Brain microvascular endothelial cell (primary cell): ENCODE data around the gene EIF4E3.

Source experiments
- DNase-seq: peaks from one replicate; pipeline ENCODE4 v3.0.0-alpha.2; 2020
- H3K27ac ChIP-seq: fragments of 250-450 bp; sonication (Bioruptor Pico); 2 replicates; pipeline ENCODE4 v1.5.1; 2020; ENCODE audit warnings: mild to moderate bottlenecking, moderate library complexity
- H3K27me3 ChIP-seq: fragments of 250-450 bp; sonication (Bioruptor Pico); replicated peaks from 2 replicates; pipeline ENCODE4 v1.5.1; 2020; ENCODE audit warnings: mild to moderate bottlenecking
- H3K36me3 ChIP-seq: fragments of 250-450 bp; sonication (Bioruptor Pico); replicated peaks from 2 replicates; pipeline ENCODE4 v1.5.1; 2020; ENCODE audit warnings: mild to moderate bottlenecking
- H3K4me3 ChIP-seq: 2 replicates; pipeline ENCODE4 v1.5.1; 2011; ENCODE audit warnings: low read depth, mild to moderate bottlenecking, control low read depth, low read length, moderate library complexity
- in situ Hi-C: cut with HindIII; loops from 2 replicates; pipeline ENCODE4 v1.10.0; 2017; ENCODE audit warnings: low sequenced_read_pairs, low pct_ligation_motif_present
- TF ChIP-seq, protein P1 (sequence below): IDR thresholded peaks from 2 replicates; pipeline ENCODE4 v1.5.1; 2011; ENCODE audit warnings: low read depth, mild to moderate bottlenecking, moderate library complexity, low read length, control low read depth, inconsistent platforms; ENCODE audit errors: missing control alignments

Gene EIF4E3

DNA sequence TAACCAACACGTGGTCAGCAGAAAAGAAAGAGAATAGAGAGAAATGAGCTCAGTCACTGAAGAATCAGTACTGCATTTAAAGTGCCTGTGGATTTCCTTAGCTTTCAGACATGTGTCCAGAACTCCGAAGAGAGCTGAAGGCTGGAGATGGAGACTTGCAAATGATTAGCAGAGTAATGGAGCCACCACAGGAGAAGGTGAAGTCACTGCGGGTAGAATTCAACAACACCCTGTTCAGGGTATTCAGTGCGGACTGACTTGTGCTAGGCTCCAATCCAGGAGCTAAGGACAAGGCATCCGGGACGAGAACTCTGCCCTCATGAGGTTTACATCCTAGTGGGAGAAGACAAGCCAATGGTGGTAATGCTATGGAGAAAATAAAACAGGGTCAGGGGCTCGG, 4.2 kb downstream of the EIF4E3 start:
- no peak overlapping the region for H3K27ac ChIP-seq
- TF ChIP-seq, protein P1, sequence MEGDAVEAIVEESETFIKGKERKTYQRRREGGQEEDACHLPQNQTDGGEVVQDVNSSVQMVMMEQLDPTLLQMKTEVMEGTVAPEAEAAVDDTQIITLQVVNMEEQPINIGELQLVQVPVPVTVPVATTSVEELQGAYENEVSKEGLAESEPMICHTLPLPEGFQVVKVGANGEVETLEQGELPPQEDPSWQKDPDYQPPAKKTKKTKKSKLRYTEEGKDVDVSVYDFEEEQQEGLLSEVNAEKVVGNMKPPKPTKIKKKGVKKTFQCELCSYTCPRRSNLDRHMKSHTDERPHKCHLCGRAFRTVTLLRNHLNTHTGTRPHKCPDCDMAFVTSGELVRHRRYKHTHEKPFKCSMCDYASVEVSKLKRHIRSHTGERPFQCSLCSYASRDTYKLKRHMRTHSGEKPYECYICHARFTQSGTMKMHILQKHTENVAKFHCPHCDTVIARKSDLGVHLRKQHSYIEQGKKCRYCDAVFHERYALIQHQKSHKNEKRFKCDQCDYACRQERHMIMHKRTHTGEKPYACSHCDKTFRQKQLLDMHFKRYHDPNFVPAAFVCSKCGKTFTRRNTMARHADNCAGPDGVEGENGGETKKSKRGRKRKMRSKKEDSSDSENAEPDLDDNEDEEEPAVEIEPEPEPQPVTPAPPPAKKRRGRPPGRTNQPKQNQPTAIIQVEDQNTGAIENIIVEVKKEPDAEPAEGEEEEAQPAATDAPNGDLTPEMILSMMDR, result no peak
- DNase-seq, result no peak
- H3K4me3 ChIP-seq, result no peak overlapping the region
- H3K27me3 ChIP-seq, result peaks cover 13% of the 10 kb centered on the region
- no peaks in the 10 kb centered on the region for H3K36me3 ChIP-seq
- in situ Hi-C loops, result no loop called here

GRCh38 chr3:71718072-71718471, 7.1 kb downstream of the EIF4E3 start:
- H3K4me3 ChIP-seq, result no peak overlapping the region
- no peak for DNase-seq
- H3K27me3 ChIP-seq, result peaks cover 3% of the 10 kb centered on the region
- in situ Hi-C loops, result no loop called here
- no peak overlapping the region for H3K27ac ChIP-seq
- H3K36me3 ChIP-seq, result no peaks in the 10 kb centered on the region
- TF ChIP-seq, protein P1, result no peak

GRCh38 chr3:71714595-71714994, 10.6 kb downstream of the EIF4E3 start:
- no peak overlapping the region for H3K4me3 ChIP-seq
- in situ Hi-C loops, result no loop called here
- TF ChIP-seq, protein P1, result no peak
- no peaks in the 10 kb centered on the region for H3K27me3 ChIP-seq
- H3K36me3 ChIP-seq, result no peaks in the 10 kb centered on the region
- no peak for DNase-seq
- H3K27ac ChIP-seq, result no peak overlapping the region

- no peak overlapping the region for H3K4me3 ChIP-seq
- H3K27ac ChIP-seq, result no peak overlapping the region
- TF ChIP-seq, protein P1, result no peak
- H3K27me3 ChIP-seq, result no peaks in the 10 kb centered on the region
- no peaks in the 10 kb centered on the region for H3K36me3 ChIP-seq
- DNase-seq, result no peak
- in situ Hi-C loops, result no loop called here
Measured at GRCh38 chr3:71713041-71713440, 12.2 kb downstream of the EIF4E3 start.

DNA sequence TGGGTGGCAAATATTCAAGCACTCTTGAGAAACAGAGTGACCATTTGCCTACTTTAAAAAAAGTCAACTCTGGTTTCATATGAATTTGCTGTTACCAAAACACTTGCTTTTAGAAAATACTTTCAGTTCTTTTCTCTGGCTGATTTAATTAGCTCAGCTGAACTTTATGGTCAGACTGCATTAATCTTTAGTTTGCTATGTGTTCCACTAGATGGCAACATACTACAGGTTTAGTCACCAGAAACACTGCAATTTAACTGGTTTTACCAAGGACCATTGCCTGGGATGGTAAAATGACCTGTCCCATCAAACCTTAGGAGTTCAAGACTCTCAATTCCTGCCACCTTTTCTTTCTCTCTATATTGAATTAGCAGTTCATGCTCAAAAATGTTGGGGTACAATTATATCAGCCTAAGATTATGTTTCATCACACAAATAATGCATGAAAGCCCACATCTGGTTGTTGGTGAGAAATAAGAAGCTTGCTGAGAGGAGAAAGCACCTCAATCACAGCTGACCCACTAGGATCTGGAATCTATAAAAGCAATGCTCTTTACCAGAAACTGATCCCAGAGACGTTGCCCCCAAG, 14.2 kb downstream of the EIF4E3 start:
- TF ChIP-seq, protein P1, result peak; percentile 49
- in situ Hi-C loops, result no loop called here
- DNase-seq, result peak; percentile 18
- no peak overlapping the region for H3K4me3 ChIP-seq
- no peak overlapping the region for H3K27ac ChIP-seq
- no peaks in the 10 kb centered on the region for H3K27me3 ChIP-seq
- H3K36me3 ChIP-seq, result no peaks in the 10 kb centered on the region

DNA sequence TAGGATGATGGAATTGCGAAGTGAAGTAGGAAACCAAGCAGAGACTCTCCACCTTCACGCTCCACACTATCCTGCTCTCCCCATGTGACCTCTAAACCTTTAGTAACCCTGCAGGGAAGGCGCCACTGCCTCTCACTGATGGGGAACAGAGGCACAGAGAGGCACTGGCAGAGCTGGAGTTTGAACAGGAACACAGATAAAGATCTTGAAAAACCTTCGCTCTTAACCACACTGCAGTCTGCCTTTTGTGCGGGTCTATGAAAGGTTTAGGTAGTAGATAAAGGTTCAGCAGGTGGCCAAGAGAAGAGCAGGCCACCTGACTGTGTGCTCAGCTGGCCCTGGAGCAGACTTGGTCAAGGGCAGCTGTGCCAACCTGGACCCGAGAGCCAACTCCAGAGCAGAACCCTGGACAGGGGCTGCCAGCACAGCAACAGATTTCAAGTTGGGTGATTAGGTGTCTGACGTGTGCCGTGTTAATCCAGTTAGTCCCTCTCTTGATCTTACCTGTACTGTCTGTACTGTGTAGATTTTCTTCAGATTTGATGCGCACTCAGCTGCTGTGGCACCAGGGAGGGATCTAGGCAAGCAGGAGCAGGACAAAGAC, 15.2 kb downstream of the EIF4E3 start:
- Histone ChIP-seq H3K27ac (no peak overlapping the region), H3K27me3 (no peaks in the 10 kb centered on the region), H3K4me3 (no peak overlapping the region), H3K36me3 (no peaks in the 10 kb centered on the region)
- no peak for DNase-seq
- TF ChIP-seq, protein P1, result no peak
- in situ Hi-C loops, result no loop called here
